Prostate gland (tissue), 2 donors: ENCODE data around the gene SMIM14. TPM values are rescaled to one million over a fixed set of nuclear protein-coding genes. Genes with fewer than 3 reads are reported as not detected.
"Not testable (repeated sequence)": the region's sequence is repeated elsewhere in the genome, so short reads cannot be mapped to it uniquely, and the experiment has no call there.

Experiments used
- DNase-seq: peaks from one replicate; pipeline ENCODE4 v3.0.0-alpha.2; 2019; ENCODE audit warnings: low spot score
- H3K27ac ChIP-seq, 2 donors: fragments of 200-600 bp; sonication (generic); 2 replicates each; pipeline ENCODE4 v1.5.1; 2017 to 2019
- H3K27me3 ChIP-seq: fragments of 200-600 bp; sonication (generic); replicated peaks from 2 replicates; pipeline ENCODE4 v1.5.1; 2019; ENCODE audit not compliant: insufficient read depth
- H3K36me3 ChIP-seq, 2 donors: fragments of 200-600 bp; sonication (generic); 1 replicate in 1 of 2; 2 replicates in 1 of 2; pipeline versions ENCODE4 v1.5.1 to v1.8.1; 2017 to 2019
- H3K4me1 ChIP-seq: fragments of 200-600 bp; sonication (generic); replicated peaks from 2 replicates; pipeline ENCODE4 v1.5.1; 2019
- H3K4me3 ChIP-seq, 2 donors: fragments of 200-600 bp; sonication (generic); 2 replicates each; pipeline ENCODE4 v1.5.1; 2017 to 2019
- H3K9me3 ChIP-seq: fragments of 200-600 bp; sonication (generic); 2 replicates; pipeline ENCODE4 v1.5.1; 2017
- CTCF ChIP-seq, 4 experiments: fragments of 200-600 bp in 2 of 4; fragments of 450-650 bp in 2 of 4; sonication (generic) in 2 of 4; IDR thresholded peaks; 1 replicate in 3 of 4; 2 replicates in 1 of 4; pipeline ENCODE4 v1.5.1; 2016 to 2019; ENCODE audit warnings: antibody characterized with exemption in 4 of 4, mild to moderate bottlenecking in 2 of 4, moderate library complexity in 2 of 4
- POLR2A ChIP-seq: fragments of 450-650 bp; IDR thresholded peaks from one replicate; pipeline ENCODE4 v1.6.1; 2016; ENCODE audit warnings: antibody characterized with exemption, mild to moderate bottlenecking
- POLR2AphosphoS5 ChIP-seq: sonication (generic); formaldehyde crosslinking; IDR thresholded peaks from one replicate; pipeline ENCODE4 v1.6.1; 2017; ENCODE audit warnings: antibody characterized with exemption
- WGBS: methylation state at CpG from one replicate; pipeline ENCODE4 v1.1.5; 2018; 5-methylcytosine and 5-hydroxymethylcytosine counted together
- intact Hi-C: fragments of 100-400 bp; cut with DNase I; formaldehyde crosslinking; loops from one replicate; pipeline ENCODE4 v1.14.2; 2022
- total RNA-seq, 2 donors: library from RNA; depleted of rRNA; stranded (reverse); fragments of >200 nt; gene quantifications; one replicate each; pipeline ENCODE4 v1.1.0, GENCODE V29; 2016

SMIM14 gene
- total RNA-seq, 2 donors from 2014 or later = 36.1 to 101 TPM

- no peak overlapping the region for H3K4me3 ChIP-seq
- intact Hi-C loops = no loop called here
- no peaks in the 10 kb centered on the region for H3K4me1 ChIP-seq
- WGBS = 89% methylated on average over 6 of the region's 6 CpGs
- no peaks in the 10 kb centered on the region for H3K27me3 ChIP-seq
- TF ChIP-seq POLR2AphosphoS5 = no peak
- TF ChIP-seq POLR2A = no peak
- no peak for TF ChIP-seq CTCF (IDR thresholded peaks at IDR 0.05)
- no peak overlapping the region for H3K27ac ChIP-seq
- H3K36me3 ChIP-seq = no peaks in the 10 kb centered on the region
- H3K9me3 ChIP-seq = no peaks in the 10 kb centered on the region
- DNase-seq = no peak
These were observed 21.4 kb upstream of the SMIM14 start for GRCh38 chr4:39660045-39660444.

- no peak for DNase-seq
- peak in 1 of 4 experiments; percentile 33 for TF ChIP-seq CTCF (IDR thresholded peaks at IDR 0.05)
- TF ChIP-seq POLR2A = no peak
- Histone ChIP-seq H3K4me3 (no peak overlapping the region), H3K9me3 (no peaks in the 10 kb centered on the region), H3K27me3 (no peaks in the 10 kb centered on the region), H3K4me1 (no peaks in the 10 kb centered on the region), H3K27ac (no peak overlapping the region), H3K36me3 (no peaks in the 10 kb centered on the region)
- intact Hi-C loops = no loop called here
- WGBS = 81% methylated on average over 3 of the region's 3 CpGs
These were observed 20.1 kb upstream of the SMIM14 start for GRCh38 chr4:39658756-39659155.

GRCh38 chr4:39657465-39657864, 18.8 kb upstream of the SMIM14 start:
- no peak for TF ChIP-seq POLR2AphosphoS5
- no peak for TF ChIP-seq POLR2A
- no peak for TF ChIP-seq CTCF (IDR thresholded peaks at IDR 0.05)
- Histone ChIP-seq H3K27me3 (no peaks in the 10 kb centered on the region), H3K27ac (no peak overlapping the region), H3K9me3 (no peaks in the 10 kb centered on the region), H3K4me3 (no peak overlapping the region), H3K36me3 (no peaks in the 10 kb centered on the region), H3K4me1 (no peaks in the 10 kb centered on the region)
- DNase-seq = no peak
- intact Hi-C loops = no loop called here
- WGBS = 85% methylated on average over 6 of the region's 6 CpGs

GRCh38 chr4:39656638-39657037, 18.0 kb upstream of the SMIM14 start:
- DNase-seq, H3K27me3 ChIP-seq, H3K27ac ChIP-seq, H3K36me3 ChIP-seq, H3K4me3 ChIP-seq, H3K9me3 ChIP-seq, H3K4me1 ChIP-seq, intact Hi-C loops: not testable (repeated sequence)
- 88% methylated on average over 5 of the region's 5 CpGs for WGBS

GRCh38 chr4:39655876-39656275, 17.2 kb upstream of the SMIM14 start:
- TF ChIP-seq POLR2AphosphoS5 = peak; percentile 81
- no peak for TF ChIP-seq CTCF (IDR thresholded peaks at IDR 0.05)
- TF ChIP-seq POLR2A = no peak
- Histone ChIP-seq H3K9me3 (no peaks in the 10 kb centered on the region), H3K27ac (peak overlapping the region; percentile 41 to 52), H3K36me3 (no peaks in the 10 kb centered on the region), H3K27me3 (no peaks in the 10 kb centered on the region), H3K4me1 (no peaks in the 10 kb centered on the region), H3K4me3 (no peak overlapping the region)
- WGBS = 43% methylated on average over 3 of the region's 3 CpGs
- peak; percentile 34 for DNase-seq
- intact Hi-C loops = no loop called here
